SK-N-MC (cell line): ENCODE results near the gene LAT.

ENCODE experiments used
- FOXP2 ChIP-seq: optimal IDR thresholded peaks from 2 replicates; pipeline ENCODE3; 2011; ENCODE audit warnings: mild to moderate bottlenecking, moderate library complexity; ENCODE audit not compliant: insufficient read depth; ENCODE audit errors: extremely low read length, control extremely low read depth
- POLR2AphosphoS5 ChIP-seq: IDR thresholded peaks from 2 replicates; pipeline ENCODE4 v1.6.1; 2012; ENCODE audit warnings: mild to moderate bottlenecking, low read depth, low read length, borderline replicate concordance

- no peak for TF ChIP-seq POLR2AphosphoS5
- TF ChIP-seq FOXP2 = no peak
Observed at GRCh38 chr16:28935924-28936783, 48.7 kb upstream of the LAT start.
